ENCODE data around the gene ATG4A. TPM values are rescaled to one million over a fixed set of nuclear protein-coding genes. Genes with fewer than 3 reads are reported as not detected.

The ATG4A gene
- total RNA-seq, 1 donor from 2014 or later: 17.4 TPM

- intact Hi-C loops (cut with DNase I): no loop called here
- TF ChIP-seq CTCF (IDR thresholded peaks at IDR 0.05): no peak
- ATAC-seq (no peak), DNase-seq (no peak)
- Histone ChIP-seq H3K4me1 (no peaks in the 10 kb centered on the region), H3K27me3 (ENCODE audit: low read depth) (no peaks in the 10 kb centered on the region), H3K4me3 (no peak overlapping the region), H3K36me3 (peaks cover 19% of the 10 kb centered on the region), H3K9me3 (no peaks in the 10 kb centered on the region), H3K27ac (no peak overlapping the region)
Measured at GRCh38 chrX:108131471-108131870, 39.9 kb downstream of the ATG4A start.

GRCh38 chrX:108132034-108132433 is 40.5 kb downstream of the ATG4A start:
- Histone ChIP-seq H3K27me3 (ENCODE audit: low read depth) (no peaks in the 10 kb centered on the region), H3K4me3 (no peak overlapping the region), H3K4me1 (no peaks in the 10 kb centered on the region), H3K36me3 (peaks cover 23% of the 10 kb centered on the region), H3K27ac (no peak overlapping the region), H3K9me3 (no peaks in the 10 kb centered on the region)
- intact Hi-C loops (cut with DNase I): no loop called here
- DNase-seq: no peak
- no peak for TF ChIP-seq CTCF (IDR thresholded peaks at IDR 0.05)
- no peak for ATAC-seq

GRCh38 chrX:108132876-108133275 is 41.3 kb downstream of the ATG4A start:
- TF ChIP-seq CTCF (IDR thresholded peaks at IDR 0.05): no peak
- Histone ChIP-seq H3K36me3 (peaks cover 28% of the 10 kb centered on the region), H3K27ac (no peak overlapping the region), H3K27me3 (ENCODE audit: low read depth) (no peaks in the 10 kb centered on the region), H3K9me3 (no peaks in the 10 kb centered on the region), H3K4me1 (no peaks in the 10 kb centered on the region), H3K4me3 (no peak overlapping the region)
- intact Hi-C loops (cut with DNase I): no loop called here
- ATAC-seq (no peak), DNase-seq (no peak)

GRCh38 chrX:108134724-108135123 is 43.1 kb downstream of the ATG4A start:
- H3K4me3 ChIP-seq: no peak overlapping the region
- no peak overlapping the region for H3K27ac ChIP-seq
- peaks cover 31% of the 10 kb centered on the region for H3K36me3 ChIP-seq
- no peaks in the 10 kb centered on the region for H3K9me3 ChIP-seq
- no peak for TF ChIP-seq CTCF (IDR thresholded peaks at IDR 0.05)
- no peak for DNase-seq
- no peak for ATAC-seq
- no peaks in the 10 kb centered on the region for H3K4me1 ChIP-seq
- intact Hi-C loops (cut with DNase I): no loop called here
- H3K27me3 ChIP-seq (ENCODE audit: low read depth): no peaks in the 10 kb centered on the region

GRCh38 chrX:108138814-108139702 is 47.5 kb downstream of the ATG4A start:
- TF ChIP-seq CTCF (IDR thresholded peaks at IDR 0.05): peak; percentile 39
- Histone ChIP-seq H3K4me1 (no peaks in the 10 kb centered on the region), H3K4me3 (no peak overlapping the region), H3K27me3 (ENCODE audit: low read depth) (no peaks in the 10 kb centered on the region), H3K36me3 (peaks cover 34% of the 10 kb centered on the region), H3K27ac (no peak overlapping the region), H3K9me3 (no peaks in the 10 kb centered on the region)
- ATAC-seq: no peak
- DNase-seq: no peak
- intact Hi-C loops (cut with DNase I): no loop called here
